H9 (cell line): ENCODE data around the gene BCAR3. TPM values are rescaled to one million over a fixed set of nuclear protein-coding genes. Genes with fewer than 3 reads are reported as not detected.

Experiments used
- DNase-seq: peaks from one replicate; pipeline ENCODE4 v3.0.0-alpha.2; 2017
- H2AFZ ChIP-seq: one replicate; pipeline ENCODE4 v1.6.1; 2013; ENCODE audit warnings: mild to moderate bottlenecking, low read length, control low read depth, moderate library complexity
- H2AK5ac ChIP-seq: 2 replicates; pipeline ENCODE4 v1.6.1; 2013; ENCODE audit warnings: low read length, control low read depth, mixed read lengths; ENCODE audit not compliant: insufficient read length
- H2BK120ac ChIP-seq: one replicate; pipeline ENCODE4 v1.6.1; 2013; ENCODE audit warnings: low read depth, mild to moderate bottlenecking, low read length, control low read depth, inconsistent platforms; ENCODE audit not compliant: poor library complexity, severe bottlenecking
- H2BK12ac ChIP-seq: 2 replicates; pipeline ENCODE4 v1.6.1; 2013; ENCODE audit warnings: low read length, control low read depth, mixed read lengths, low read depth; ENCODE audit not compliant: insufficient read length
- H2BK15ac ChIP-seq: 2 replicates; pipeline ENCODE4 v1.6.1; 2013; ENCODE audit warnings: low read depth, low read length, control low read depth
- H2BK20ac ChIP-seq: one replicate; pipeline ENCODE4 v1.6.1; 2013; ENCODE audit warnings: low read depth, mild to moderate bottlenecking, low read length, control low read depth, inconsistent platforms; ENCODE audit not compliant: poor library complexity, severe bottlenecking
- H2BK5ac ChIP-seq: 2 replicates; pipeline ENCODE4 v1.6.1; 2013; ENCODE audit warnings: low read length, control low read depth, mixed read lengths; ENCODE audit not compliant: insufficient read length
- H3K14ac ChIP-seq: 2 replicates; pipeline ENCODE4 v1.6.1; 2013; ENCODE audit warnings: low read length, control low read depth; ENCODE audit not compliant: insufficient read depth
- H3K18ac ChIP-seq: 2 replicates; pipeline ENCODE4 v1.6.1; 2013; ENCODE audit warnings: low read depth, mild to moderate bottlenecking, mixed read lengths, low read length, control low read depth; ENCODE audit not compliant: insufficient read length
- H3K23ac ChIP-seq: 2 replicates; pipeline ENCODE4 v1.6.1; 2013; ENCODE audit warnings: low read length, control low read depth, mixed read lengths, low read depth; ENCODE audit not compliant: insufficient read length
- H3K23me2 ChIP-seq: 2 replicates; pipeline ENCODE4 v1.6.1; 2013; ENCODE audit warnings: low read depth, mild to moderate bottlenecking, mixed read lengths, low read length, control low read depth; ENCODE audit not compliant: insufficient read length, poor library complexity, severe bottlenecking
- H3K27ac ChIP-seq: 2 replicates; pipeline ENCODE4 v1.5.1; 2013; ENCODE audit warnings: low read length, control low read depth, mixed read lengths, low read depth; ENCODE audit not compliant: insufficient read length
- H3K27me3 ChIP-seq: 2 replicates; pipeline ENCODE4 v1.6.1; 2013; ENCODE audit warnings: low read length, control low read depth, inconsistent platforms; ENCODE audit not compliant: insufficient read depth
- H3K4ac ChIP-seq: 2 replicates; pipeline ENCODE4 v1.6.1; 2013; ENCODE audit warnings: low read depth, mild to moderate bottlenecking, control low read depth, inconsistent platforms, low read length, moderate library complexity
- H3K4me1 ChIP-seq: 2 replicates; pipeline ENCODE4 v1.6.1; 2013; ENCODE audit warnings: low read length, control low read depth, inconsistent platforms; ENCODE audit not compliant: insufficient read depth
- H3K4me2 ChIP-seq: 2 replicates; pipeline ENCODE4 v1.6.1; 2013; ENCODE audit warnings: low read length, control low read depth, mixed read lengths; ENCODE audit not compliant: insufficient read length, insufficient read depth
- H3K56ac ChIP-seq: 2 replicates; pipeline ENCODE4 v1.6.1; 2013; ENCODE audit warnings: low read depth, mild to moderate bottlenecking, mixed read lengths, low read length, control low read depth; ENCODE audit not compliant: insufficient read length
- H3K79me1 ChIP-seq: 2 replicates; pipeline ENCODE4 v1.6.1; 2013; ENCODE audit warnings: low read depth, mild to moderate bottlenecking, moderate library complexity, low read length, control low read depth, inconsistent platforms; ENCODE audit not compliant: insufficient read depth, poor library complexity, severe bottlenecking
- H3K79me2 ChIP-seq: 2 replicates; pipeline ENCODE4 v1.6.1; 2013; ENCODE audit warnings: low read length, control low read depth, inconsistent platforms; ENCODE audit not compliant: insufficient read depth
- H3K9ac ChIP-seq: 2 replicates; pipeline ENCODE4 v1.6.1; 2013; ENCODE audit warnings: low read length, control low read depth, mixed read lengths; ENCODE audit not compliant: insufficient read length; ENCODE audit errors: extremely low read depth
- H3K9me3 ChIP-seq: one replicate; pipeline ENCODE4 v1.6.1; 2013; ENCODE audit warnings: low read depth, low read length, inconsistent platforms; ENCODE audit not compliant: control insufficient read depth
- H3T11ph ChIP-seq: one replicate; pipeline ENCODE4 v1.6.1; 2013; ENCODE audit warnings: mild to moderate bottlenecking, low read length, control low read depth, inconsistent platforms
- H4K20me1 ChIP-seq: one replicate; pipeline ENCODE4 v1.6.1; 2013; ENCODE audit not compliant: control insufficient read depth, insufficient read length, insufficient read depth
- H4K5ac ChIP-seq: 2 replicates; pipeline ENCODE4 v1.6.1; 2013; ENCODE audit warnings: low read depth, mild to moderate bottlenecking, mixed read lengths, low read length, control low read depth; ENCODE audit not compliant: insufficient read length
- H4K8ac ChIP-seq: replicated peaks from 2 replicates; pipeline ENCODE4 v1.6.1; 2013; ENCODE audit warnings: low read length, control low read depth, mixed read lengths, low read depth; ENCODE audit not compliant: insufficient read length
- H4K91ac ChIP-seq: 2 replicates; pipeline ENCODE4 v1.6.1; 2013; ENCODE audit warnings: low read depth, mild to moderate bottlenecking, moderate library complexity, mixed read lengths, low read length, control low read depth; ENCODE audit not compliant: insufficient read length
- H3K27ac Mint-ChIP-seq, 3 experiments: 2 replicates in 2 of 3; 3 replicates in 1 of 3; pipeline ENCODE4 v1.8.0; 2020 to 2021; ENCODE audit warnings: mixed read lengths in 3 of 3, mild to moderate bottlenecking in 1 of 3, moderate library complexity in 1 of 3
- H3K27me3 Mint-ChIP-seq: 2 replicates; pipeline ENCODE4 v1.8.0; 2021; ENCODE audit warnings: low read depth, mild to moderate bottlenecking, moderate library complexity, mixed read lengths
- H3K36me3 Mint-ChIP-seq, 3 experiments: 2 replicates in 2 of 3; 3 replicates in 1 of 3; pipeline ENCODE4 v1.8.0; 2020 to 2021; ENCODE audit warnings: low read depth in 3 of 3, mixed read lengths in 3 of 3; ENCODE audit not compliant: insufficient read depth in 1 of 3
- H3K4me1 Mint-ChIP-seq, 2 experiments: 2 replicates each; pipeline ENCODE4 v1.8.0; 2020; ENCODE audit warnings: mixed read lengths in 2 of 2
- H3K4me3 Mint-ChIP-seq, 2 experiments: 2 replicates in 1 of 2; 3 replicates in 1 of 2; pipeline ENCODE4 v1.8.0; 2020 to 2021; ENCODE audit warnings: mild to moderate bottlenecking in 2 of 2, mixed read lengths in 2 of 2, moderate library complexity in 1 of 2
- H3K9me3 Mint-ChIP-seq, 2 experiments: 2 replicates in 1 of 2; 3 replicates in 1 of 2; pipeline ENCODE4 v1.8.0; 2020; ENCODE audit warnings: mild to moderate bottlenecking in 2 of 2, mixed read lengths in 2 of 2, moderate library complexity in 1 of 2
- CTCF ChIP-seq: fragments of 200-600 bp; sonication (generic); conservative IDR thresholded peaks from 3 replicates; pipeline ENCODE4 v1.8.0; 2021; ENCODE audit warnings: antibody characterized with exemption, mild to moderate bottlenecking
- WGBS: extraction: QIAGEN DNeasy Blood & Tissue Kit; methylation state at CpG from one replicate; pipeline ENCODE4 v1.1.7; 2013; ENCODE audit warnings: missing lambda C conversion rate, low lambda C conversion rate, mixed read lengths; ENCODE audit not compliant: insufficient read length; ENCODE audit errors: extremely low coverage; 5-methylcytosine and 5-hydroxymethylcytosine counted together
- total RNA-seq: library from RNA; stranded (reverse); gene quantifications from 2 replicates; pipeline ENCODE4 v1.2.1, GENCODE V29; 2021

The BCAR3 gene
- total RNA-seq, 1 experiment from 2014 or later = 4.9 TPM

GRCh38 chr1:93673163-93673829 lies 8.3 kb downstream of the BCAR3 start:
- no peak overlapping the region for H2BK120ac ChIP-seq
- H3K27ac ChIP-seq = no peak overlapping the region
- peaks cover 26 to 28% of the 10 kb centered on the region in 2 experiments for H3K4me1 Mint-ChIP-seq
- H2BK5ac ChIP-seq = no peak overlapping the region
- H3K9ac ChIP-seq = no peak overlapping the region
- WGBS = no CpG with 5 or more reads among the region's 2 CpGs
- H3K4me3 Mint-ChIP-seq = no peak overlapping the region
- no peak overlapping the region for H4K8ac ChIP-seq
- no peak overlapping the region for H3K4ac ChIP-seq
- H4K20me1 ChIP-seq = no peaks in the 10 kb centered on the region
- H2BK12ac ChIP-seq = no peak overlapping the region
- H3K27me3 ChIP-seq = no peaks in the 10 kb centered on the region
- H2AK5ac ChIP-seq = no peak overlapping the region
- DNase-seq = no peak
- 0 out of 2 replicates have a peak, but pooled peaks cover 3% of the 10 kb centered on the region for H3K79me2 ChIP-seq
- no peak overlapping the region for H3K4me2 ChIP-seq
- H2BK15ac ChIP-seq = no peak overlapping the region
- H2BK20ac ChIP-seq = no peak overlapping the region
- H4K5ac ChIP-seq = no peak overlapping the region
- H3K36me3 Mint-ChIP-seq = peaks cover 4 to 19% (median 8%) of the 10 kb centered on the region in 3 experiments; a peak in 6 of 7 replicates
- no peak overlapping the region for H3K23ac ChIP-seq
- no peak for TF ChIP-seq CTCF
- no peaks in the 10 kb centered on the region for H3K23me2 ChIP-seq
- H3T11ph ChIP-seq = no peak overlapping the region
- H3K4me1 ChIP-seq = peaks cover 6% of the 10 kb centered on the region; the same call in 1 of the 2 replicates
- no peak overlapping the region for H3K56ac ChIP-seq
- no peak overlapping the region for H3K27ac Mint-ChIP-seq
- no peaks in the 10 kb centered on the region for H3K9me3 Mint-ChIP-seq
- no peaks in the 10 kb centered on the region for H3K79me1 ChIP-seq
- H3K14ac ChIP-seq = no peak overlapping the region
- H2AFZ ChIP-seq = no peak overlapping the region
- H4K91ac ChIP-seq = no peak overlapping the region
- H3K27me3 Mint-ChIP-seq = no peaks in the 10 kb centered on the region
- no peak overlapping the region for H3K18ac ChIP-seq
- H3K9me3 ChIP-seq = no peaks in the 10 kb centered on the region
